ENCODE results near the gene LZTS2. TPM values are rescaled to one million over a fixed set of nuclear protein-coding genes. Genes with fewer than 3 reads are reported as not detected.

The LZTS2 gene
- polyA plus RNA-seq, 1 of the 3 experiments (the other 2 are of a cell fraction) = 50.6 TPM

DNA sequence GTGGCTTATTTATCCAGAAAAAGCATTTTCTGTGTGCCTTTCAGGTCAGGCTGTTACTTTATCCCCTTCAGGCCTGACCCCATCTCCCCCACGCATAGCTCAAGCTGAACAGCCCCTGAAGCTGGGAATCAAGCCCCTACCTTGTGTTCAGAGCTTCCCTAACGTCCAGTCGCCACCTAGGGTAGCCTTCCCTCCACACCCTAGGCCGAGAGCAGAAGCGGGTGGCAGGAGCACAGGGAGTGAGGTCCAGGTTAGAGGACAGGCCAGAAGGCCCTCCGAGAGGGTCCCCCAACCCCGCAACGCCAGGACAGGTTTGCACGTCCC lies 30.8 kb upstream of the LZTS2 start:
- H3K9me2 ChIP-seq = no peaks in the 10 kb centered on the region
- H3K27ac ChIP-seq (ENCODE audit: low read depth in 2 of 2, low read length in 1 of 2) = peak overlapping the region in 1 of 2 experiments; percentile 53; a peak in 1 of 4 replicates
- H3K9me3 ChIP-seq = no peaks in the 10 kb centered on the region
- DNase-seq = no peak
- peak overlapping the region; percentile 85 for H2AFZ ChIP-seq (ENCODE audit: low read depth)
- peak overlapping the region; percentile 79 to 82 for H3K4me3 ChIP-seq (ENCODE audit: low read depth in 2 of 2, low read length in 1 of 2)
- peak overlapping the region; percentile 99 for H3K4me2 ChIP-seq
- peaks cover 4 to 19% of the 10 kb centered on the region in 2 experiments; a peak in 2 of 4 replicates for H3K4me1 ChIP-seq (ENCODE audit: control insufficient read depth in 1 of 2, insufficient read depth in 2 of 2, low read depth in 1 of 2, low read length in 1 of 2)
- CTCF ChIA-PET = interaction anchor here (0.6 to 3.4 kb wide), 21 partner anchors 12 to 250 kb away, joined by 3 to 24 read pairs (median 3); partner anchors contain the start of gene LZTS2
- peaks cover 3% of the 10 kb centered on the region for H3F3A ChIP-seq (replicated peaks; ENCODE audit: insufficient read depth)
- TF ChIP-seq TCF12 (IDR thresholded peaks at IDR 0.05) (no peak), FOXJ3 (CRISPR knock-in tag; IDR thresholded peaks at IDR 0.05) (no peak), FOSL2 (IDR thresholded peaks at IDR 0.05; ENCODE audit: borderline replicate concordance, low read depth) (no peak), RAD21 (IDR thresholded peaks at IDR 0.05; ENCODE audit: low read length) (no peak), POLR2AphosphoS5 (IDR thresholded peaks at IDR 0.05; ENCODE audit: low read depth, low read length) (no peak), NRF1 (IDR thresholded peaks at IDR 0.05; ENCODE audit: low read depth, low read length) (no peak), MEF2A (IDR thresholded peaks at IDR 0.05; ENCODE audit: borderline replicate concordance, low read depth) (no peak), TAF1 (IDR thresholded peaks at IDR 0.05; ENCODE audit: borderline replicate concordance, low read depth, low read length) (no peak), NFIC (IDR thresholded peaks at IDR 0.05; ENCODE audit: borderline replicate concordance) (no peak), YY1 (IDR thresholded peaks at IDR 0.05; ENCODE audit: low read depth) (no peak)
- TF ChIP-seq, protein P1, sequence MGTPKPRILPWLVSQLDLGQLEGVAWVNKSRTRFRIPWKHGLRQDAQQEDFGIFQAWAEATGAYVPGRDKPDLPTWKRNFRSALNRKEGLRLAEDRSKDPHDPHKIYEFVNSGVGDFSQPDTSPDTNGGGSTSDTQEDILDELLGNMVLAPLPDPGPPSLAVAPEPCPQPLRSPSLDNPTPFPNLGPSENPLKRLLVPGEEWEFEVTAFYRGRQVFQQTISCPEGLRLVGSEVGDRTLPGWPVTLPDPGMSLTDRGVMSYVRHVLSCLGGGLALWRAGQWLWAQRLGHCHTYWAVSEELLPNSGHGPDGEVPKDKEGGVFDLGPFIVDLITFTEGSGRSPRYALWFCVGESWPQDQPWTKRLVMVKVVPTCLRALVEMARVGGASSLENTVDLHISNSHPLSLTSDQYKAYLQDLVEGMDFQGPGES (IDR thresholded peaks at IDR 0.05; ENCODE audit: low read depth, low read length) = no peak
- TF ChIP-seq, protein P2, sequence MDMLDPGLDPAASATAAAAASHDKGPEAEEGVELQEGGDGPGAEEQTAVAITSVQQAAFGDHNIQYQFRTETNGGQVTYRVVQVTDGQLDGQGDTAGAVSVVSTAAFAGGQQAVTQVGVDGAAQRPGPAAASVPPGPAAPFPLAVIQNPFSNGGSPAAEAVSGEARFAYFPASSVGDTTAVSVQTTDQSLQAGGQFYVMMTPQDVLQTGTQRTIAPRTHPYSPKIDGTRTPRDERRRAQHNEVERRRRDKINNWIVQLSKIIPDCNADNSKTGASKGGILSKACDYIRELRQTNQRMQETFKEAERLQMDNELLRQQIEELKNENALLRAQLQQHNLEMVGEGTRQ (IDR thresholded peaks at IDR 0.05; ENCODE audit: borderline replicate concordance, low read depth, low read length) = no peak
- TF ChIP-seq, protein P3, sequence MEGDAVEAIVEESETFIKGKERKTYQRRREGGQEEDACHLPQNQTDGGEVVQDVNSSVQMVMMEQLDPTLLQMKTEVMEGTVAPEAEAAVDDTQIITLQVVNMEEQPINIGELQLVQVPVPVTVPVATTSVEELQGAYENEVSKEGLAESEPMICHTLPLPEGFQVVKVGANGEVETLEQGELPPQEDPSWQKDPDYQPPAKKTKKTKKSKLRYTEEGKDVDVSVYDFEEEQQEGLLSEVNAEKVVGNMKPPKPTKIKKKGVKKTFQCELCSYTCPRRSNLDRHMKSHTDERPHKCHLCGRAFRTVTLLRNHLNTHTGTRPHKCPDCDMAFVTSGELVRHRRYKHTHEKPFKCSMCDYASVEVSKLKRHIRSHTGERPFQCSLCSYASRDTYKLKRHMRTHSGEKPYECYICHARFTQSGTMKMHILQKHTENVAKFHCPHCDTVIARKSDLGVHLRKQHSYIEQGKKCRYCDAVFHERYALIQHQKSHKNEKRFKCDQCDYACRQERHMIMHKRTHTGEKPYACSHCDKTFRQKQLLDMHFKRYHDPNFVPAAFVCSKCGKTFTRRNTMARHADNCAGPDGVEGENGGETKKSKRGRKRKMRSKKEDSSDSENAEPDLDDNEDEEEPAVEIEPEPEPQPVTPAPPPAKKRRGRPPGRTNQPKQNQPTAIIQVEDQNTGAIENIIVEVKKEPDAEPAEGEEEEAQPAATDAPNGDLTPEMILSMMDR (IDR thresholded peaks at IDR 0.05) = no peak
- no peaks in the 10 kb centered on the region for H4K20me1 ChIP-seq (ENCODE audit: insufficient read depth)
- POLR2A ChIA-PET = no interaction called here
- H3K79me2 ChIP-seq (ENCODE audit: insufficient read depth) = no peaks in the 10 kb centered on the region
- peaks cover 17 to 28% of the 10 kb centered on the region in 2 experiments for H3K36me3 ChIP-seq (replicated peaks in 1 of 2; ENCODE audit: control insufficient read depth in 1 of 2, insufficient read depth in 2 of 2, low read length in 1 of 2)
- WGBS (ENCODE audit: low lambda C conversion rate) = 41% methylated on average over 9 of the region's 9 CpGs
- H3K27me3 ChIP-seq (ENCODE audit: insufficient read depth) = no peaks in the 10 kb centered on the region
- 0 out of 2 replicates have a peak overlapping the region, but pooled peaks have one; percentile 12 for H3K9ac ChIP-seq

Data from SK-N-SH (cell line).